Astrocyte (in vitro differentiated cells and primary cell): ENCODE measurements around the gene HEMGN. TPM values are rescaled to one million over a fixed set of nuclear protein-coding genes. Genes with fewer than 3 reads are reported as not detected.

Experiments
- DNase-seq: peaks from one replicate; pipeline ENCODE4 v3.0.0-alpha.2; 2010; ENCODE audit warnings: low read depth
- FAIRE-seq: peaks from 2 replicates; lab custom pipeline; 2011; peaks lifted over from hg19 to GRCh38; lab: Jason Lieb, UNC
- H2AFZ ChIP-seq: 2 replicates; pipeline ENCODE4 v1.6.0; 2012; ENCODE audit warnings: low read depth, low read length, inconsistent platforms
- H3K27ac ChIP-seq: 2 replicates; pipeline ENCODE4 v1.5.1; 2011; ENCODE audit warnings: low read depth, low read length, inconsistent platforms
- H3K27me3 ChIP-seq: 2 replicates; pipeline ENCODE4 v1.6.0; 2011; ENCODE audit warnings: low read length, inconsistent platforms; ENCODE audit not compliant: insufficient read depth
- H3K36me3 ChIP-seq: 2 replicates; pipeline ENCODE4 v1.5.1; 2011; ENCODE audit warnings: low read length, inconsistent platforms; ENCODE audit not compliant: insufficient read depth
- H3K4me1 ChIP-seq: 2 replicates; pipeline ENCODE4 v1.5.1; 2011; ENCODE audit warnings: low read length, inconsistent platforms; ENCODE audit not compliant: insufficient read depth
- H3K4me2 ChIP-seq: 2 replicates; pipeline ENCODE4 v1.6.0; 2012; ENCODE audit warnings: low read length, inconsistent platforms
- H3K4me3 ChIP-seq: 2 replicates; pipeline ENCODE4 v1.5.1; 2011; ENCODE audit warnings: low read depth, mild to moderate bottlenecking, low read length, inconsistent platforms; ENCODE audit not compliant: insufficient read depth
- H3K79me2 ChIP-seq: 2 replicates; pipeline ENCODE4 v1.6.0; 2012; ENCODE audit warnings: mild to moderate bottlenecking, low read length, inconsistent platforms; ENCODE audit not compliant: insufficient read depth
- H3K9ac ChIP-seq: 2 replicates; pipeline ENCODE4 v1.6.0; 2012; ENCODE audit warnings: mild to moderate bottlenecking, low read length, inconsistent platforms
- H3K9me3 ChIP-seq: 2 replicates; pipeline ENCODE4 v1.5.1; 2012; ENCODE audit warnings: low read depth, mild to moderate bottlenecking, low read length, inconsistent platforms; ENCODE audit not compliant: insufficient read depth
- H4K20me1 ChIP-seq: 2 replicates; pipeline ENCODE4 v1.6.0; 2012; ENCODE audit warnings: low read length, inconsistent platforms; ENCODE audit not compliant: insufficient read depth
- H3K27ac Mint-ChIP-seq: one replicate; pipeline ENCODE4 v1.8.0; 2021; ENCODE audit warnings: mild to moderate bottlenecking, mixed read lengths; ENCODE audit not compliant: unreplicated experiment
- H3K27me3 Mint-ChIP-seq: one replicate; pipeline ENCODE4 v1.8.0; 2021; ENCODE audit warnings: low read depth, mixed read lengths; ENCODE audit not compliant: unreplicated experiment
- H3K36me3 Mint-ChIP-seq: one replicate; pipeline ENCODE4 v1.8.0; 2021; ENCODE audit warnings: low read depth, mixed read lengths; ENCODE audit not compliant: unreplicated experiment
- H3K4me1 Mint-ChIP-seq: one replicate; pipeline ENCODE4 v1.8.0; 2021; ENCODE audit warnings: low read depth, mixed read lengths; ENCODE audit not compliant: unreplicated experiment
- H3K4me3 Mint-ChIP-seq: one replicate; pipeline ENCODE4 v1.8.0; 2021; ENCODE audit warnings: mild to moderate bottlenecking, moderate library complexity, mixed read lengths; ENCODE audit not compliant: unreplicated experiment
- H3K9me3 Mint-ChIP-seq: one replicate; pipeline ENCODE4 v1.8.0; 2021; ENCODE audit warnings: mild to moderate bottlenecking, mixed read lengths; ENCODE audit not compliant: unreplicated experiment
- CTCF ChIP-seq: IDR thresholded peaks from 2 replicates; pipeline ENCODE4 v1.5.1; 2011; ENCODE audit warnings: low read depth, mild to moderate bottlenecking, inconsistent platforms, low read length, moderate library complexity; ENCODE audit not compliant: insufficient read depth
- EZH2 ChIP-seq: IDR thresholded peaks from 2 replicates; pipeline ENCODE4 v1.6.1; 2012; ENCODE audit warnings: mild to moderate bottlenecking, low read length, inconsistent platforms; ENCODE audit not compliant: insufficient read depth
- total RNA-seq: library from RNA; stranded (reverse); gene quantifications from 2 replicates; pipeline ENCODE4 v1.2.1, GENCODE V29; 2021

Gene HEMGN
- total RNA-seq, 1 donor from 2014 or later: not detected

- Histone ChIP-seq H3K4me2 (no peak overlapping the region), H3K79me2 (no peaks in the 10 kb centered on the region), H2AFZ (no peak overlapping the region), H4K20me1 (no peaks in the 10 kb centered on the region), H3K9ac (no peak overlapping the region), H3K4me1 (peaks cover 7% of the 10 kb centered on the region), H3K9me3 (no peaks in the 10 kb centered on the region), H3K27me3 (peaks cover 27% of the 10 kb centered on the region), H3K36me3 (no peaks in the 10 kb centered on the region), H3K27ac (no peak overlapping the region), H3K4me3 (no peak overlapping the region)
- H3K4me3 Mint-ChIP-seq: no peak overlapping the region
- H3K27me3 Mint-ChIP-seq: peaks cover 29% of the 10 kb centered on the region
- peaks cover 2% of the 10 kb centered on the region for H3K4me1 Mint-ChIP-seq
- H3K9me3 Mint-ChIP-seq: no peaks in the 10 kb centered on the region
- FAIRE-seq (no peak), DNase-seq (no peak)
- TF ChIP-seq EZH2 (no peak), CTCF (no peak)
- no peaks in the 10 kb centered on the region for H3K36me3 Mint-ChIP-seq
- no peak overlapping the region for H3K27ac Mint-ChIP-seq
Observed at GRCh38 chr9:97924386-97924785, 13.6 kb downstream of the HEMGN start.

GRCh38 chr9:97923529-97924108, 14.4 kb downstream of the HEMGN start:
- Histone ChIP-seq H3K27ac (no peak overlapping the region), H4K20me1 (no peaks in the 10 kb centered on the region), H3K9ac (no peak overlapping the region), H3K36me3 (no peaks in the 10 kb centered on the region), H3K4me1 (peaks cover 7% of the 10 kb centered on the region), H3K4me3 (peak overlapping the region; percentile 49), H2AFZ (peak overlapping the region; percentile 30), H3K79me2 (no peaks in the 10 kb centered on the region), H3K4me2 (peak overlapping the region; percentile 96), H3K27me3 (peaks cover 20% of the 10 kb centered on the region), H3K9me3 (no peaks in the 10 kb centered on the region)
- Mint-ChIP-seq H3K4me3 (peak overlapping the region; percentile 77), H3K27me3 (peaks cover 23% of the 10 kb centered on the region), H3K4me1 (peaks cover 2% of the 10 kb centered on the region), H3K27ac (peak overlapping the region; percentile 78), H3K36me3 (no peaks in the 10 kb centered on the region), H3K9me3 (no peaks in the 10 kb centered on the region)
- TF ChIP-seq CTCF (peak; percentile 70), EZH2 (no peak)
- DNase-seq: peak; percentile 59
- FAIRE-seq: no peak

- Histone ChIP-seq H3K27me3 (peaks cover 17% of the 10 kb centered on the region), H3K27ac (peak within 1 kb of the TSS; percentile 99), H3K79me2 (no peaks in the 10 kb centered on the region), H3K4me2 (peak within 1 kb of the TSS; percentile 96), H2AFZ (peak within 1 kb of the TSS; percentile 96), H3K4me3 (peak within 1 kb of the TSS; percentile 82), H3K9ac (peak within 1 kb of the TSS; percentile 94), H3K9me3 (no peaks in the 10 kb centered on the region), H3K4me1 (peaks cover 7% of the 10 kb centered on the region), H4K20me1 (no peaks in the 10 kb centered on the region), H3K36me3 (no peaks in the 10 kb centered on the region)
- TF ChIP-seq CTCF (peak; percentile 62), EZH2 (no peak)
- Mint-ChIP-seq H3K27ac (peak within 1 kb of the TSS; percentile 98), H3K4me1 (peaks cover 2% of the 10 kb centered on the region), H3K36me3 (no peaks in the 10 kb centered on the region), H3K4me3 (peak within 1 kb of the TSS; percentile 94), H3K9me3 (no peaks in the 10 kb centered on the region), H3K27me3 (peaks cover 18% of the 10 kb centered on the region)
- DNase-seq (peak; percentile 98), FAIRE-seq (peak; percentile 69)
Observed at GRCh38 chr9:97921959-97922724, 15.8 kb downstream of the HEMGN start, which contains the start of gene TRMO. TSS of gene TRMO (minus strand) at chr9:97922500. CDS start at chr9:97922493, 7 bp downstream.
